GM23338 (cell line): ENCODE measurements around the gene NECTIN1. TPM values are rescaled to one million over a fixed set of nuclear protein-coding genes. Genes with fewer than 3 reads are reported as not detected.

Experiments
- ATAC-seq: fragments of 200-7000 bp; cut with Tn5 transposase; 3 replicates; pipeline ENCODE4 v1.9.1; 2020
- DNase-seq: peaks from one replicate; pipeline ENCODE4 v3.0.0-alpha.2; 2015; ENCODE audit warnings: low spot score
- H2AFZ ChIP-seq: fragments of 200-600 bp; sonication (generic); 2 replicates; pipeline ENCODE4 v1.8.0; 2016; ENCODE audit warnings: antibody characterized with exemption, mild to moderate bottlenecking, moderate library complexity
- H3F3A ChIP-seq: fragments of 200-600 bp; sonication (generic); replicated peaks from 2 replicates; pipeline ENCODE4 v1.8.0; 2017; ENCODE audit warnings: antibody characterized with exemption, mixed run types, low read depth
- H3K27ac ChIP-seq: fragments of 200-600 bp; sonication (generic); 2 replicates; pipeline ENCODE4 v1.6.1; 2016; ENCODE audit warnings: low read depth
- H3K27me3 ChIP-seq: fragments of 200-600 bp; sonication (generic); 2 replicates; pipeline ENCODE4 v1.8.0; 2016; ENCODE audit warnings: mild to moderate bottlenecking, mixed run types, moderate library complexity; ENCODE audit not compliant: insufficient read depth
- H3K36me3 ChIP-seq: fragments of 200-600 bp; sonication (generic); 2 replicates; pipeline ENCODE4 v1.8.0; 2016; ENCODE audit warnings: mild to moderate bottlenecking; ENCODE audit not compliant: insufficient read depth
- H3K4me1 ChIP-seq: fragments of 200-600 bp; sonication (generic); 2 replicates; pipeline ENCODE4 v1.8.0; 2016; ENCODE audit warnings: mild to moderate bottlenecking, moderate library complexity; ENCODE audit not compliant: insufficient read depth
- H3K4me2 ChIP-seq: fragments of 200-600 bp; sonication (generic); 2 replicates; pipeline ENCODE4 v1.7.1; 2017; ENCODE audit warnings: mixed run types
- H3K4me3 ChIP-seq: fragments of 200-600 bp; sonication (generic); 2 replicates; pipeline ENCODE4 v1.6.1; 2016; ENCODE audit warnings: mixed run types
- H3K79me2 ChIP-seq: fragments of 200-600 bp; sonication (generic); replicated peaks from 2 replicates; pipeline ENCODE4 v1.8.0; 2017; ENCODE audit warnings: mild to moderate bottlenecking; ENCODE audit not compliant: insufficient read depth
- H3K9me2 ChIP-seq: fragments of 200-600 bp; sonication (generic); 2 replicates; pipeline ENCODE4 v1.8.0; 2017; ENCODE audit not compliant: insufficient read depth
- H4K20me1 ChIP-seq: fragments of 200-600 bp; sonication (generic); replicated peaks from 2 replicates; pipeline ENCODE4 v1.8.0; 2017; ENCODE audit warnings: mild to moderate bottlenecking; ENCODE audit not compliant: insufficient read depth
- H3K27ac Mint-ChIP-seq: 2 replicates; pipeline ENCODE4 v1.8.0; 2020; ENCODE audit warnings: inconsistent platforms, mild to moderate bottlenecking, moderate library complexity, mixed read lengths
- H3K27me3 Mint-ChIP-seq: 3 replicates; pipeline ENCODE4 v1.8.0; 2022; ENCODE audit warnings: low read depth, mild to moderate bottlenecking, moderate library complexity, mixed read lengths, inconsistent platforms; ENCODE audit not compliant: insufficient read depth, poor library complexity
- H3K36me3 Mint-ChIP-seq: 3 replicates; pipeline ENCODE4 v1.8.0; 2021; ENCODE audit warnings: low read depth, mild to moderate bottlenecking, inconsistent platforms, moderate library complexity, mixed read lengths
- H3K4me1 Mint-ChIP-seq: 3 replicates; pipeline ENCODE4 v1.8.0; 2020; ENCODE audit warnings: mild to moderate bottlenecking, inconsistent platforms, mixed read lengths
- H3K4me3 Mint-ChIP-seq: 3 replicates; pipeline ENCODE4 v1.8.0; 2021; ENCODE audit warnings: moderate library complexity, mild to moderate bottlenecking, inconsistent platforms, mixed read lengths
- H3K9me3 Mint-ChIP-seq: 3 replicates; pipeline ENCODE4 v1.8.0; 2020; ENCODE audit warnings: moderate library complexity, mild to moderate bottlenecking, inconsistent platforms, mixed read lengths
- ETS1 ChIP-seq: IDR thresholded peaks from 2 replicates; pipeline ENCODE4 v1.6.1; 2016; ENCODE audit warnings: antibody characterized with exemption
- EZH2phosphoT487 ChIP-seq: fragments of 200-600 bp; sonication (generic); IDR thresholded peaks from one replicate; pipeline ENCODE4 v1.8.1; 2018; ENCODE audit warnings: antibody characterized with exemption; ENCODE audit not compliant: unreplicated experiment
- JUNB ChIP-seq: IDR thresholded peaks from one replicate; pipeline ENCODE4 v1.6.1; 2016; ENCODE audit warnings: antibody characterized with exemption; ENCODE audit not compliant: unreplicated experiment
- POLR2AphosphoS5 ChIP-seq: IDR thresholded peaks from 2 replicates; pipeline ENCODE4 v1.6.1; 2016; ENCODE audit warnings: antibody characterized with exemption, low read depth
- STAT1 ChIP-seq: IDR thresholded peaks from one replicate; pipeline ENCODE4 v1.6.1; 2016; ENCODE audit warnings: antibody characterized with exemption; ENCODE audit not compliant: unreplicated experiment
- ZNF114 ChIP-seq: fragments of 250-450 bp; sonication (Bioruptor Pico); IDR thresholded peaks from 2 replicates; pipeline ENCODE4 v1.5.0; 2020; ENCODE audit warnings: mild to moderate bottlenecking, moderate library complexity
- ZNF331 ChIP-seq: fragments of 250-450 bp; sonication (Bioruptor Pico); IDR thresholded peaks from 2 replicates; pipeline ENCODE4 v1.5.0; 2020; ENCODE audit warnings: low read depth, mild to moderate bottlenecking, moderate library complexity
- polyA plus RNA-seq: library from polyadenylated mRNA; unstranded; fragments of >200 nt; fragmentation: Nextera tagmentation; extraction: Ambion mirVana; gene quantifications from 2 replicates; pipeline ENCODE4 v1.2.1, GENCODE V29; 2016
- total RNA-seq: library from RNA; depleted of rRNA; stranded (reverse); fragments of >200 nt; shearing (Covaris generic); gene quantifications from 2 replicates; pipeline ENCODE4 v1.2.3, GENCODE V29; 2014
- TF ChIP-seq, protein P1 (sequence below): IDR thresholded peaks from one replicate; pipeline ENCODE4 v1.6.1; 2018; ENCODE audit warnings: antibody characterized with exemption; ENCODE audit not compliant: unreplicated experiment

Gene NECTIN1
- total and polyA plus RNA-seq, 2 experiments from 2014 or later: 18.7 to 56.3 TPM

GRCh38 chr11:119672597-119672996 is 56.4 kb downstream of the NECTIN1 start:
- peaks cover 5% of the 10 kb centered on the region; the same call in 2 of the 3 replicates for H3K9me3 Mint-ChIP-seq
- H3K27ac Mint-ChIP-seq: no peak overlapping the region

GRCh38 chr11:119671561-119672015 is 57.4 kb downstream of the NECTIN1 start:
- peaks cover 3% of the 10 kb centered on the region; the same call in 1 of the 2 replicates for H3K4me1 ChIP-seq
- no peak for ATAC-seq
- H3K36me3 Mint-ChIP-seq: peaks cover 64% of the 10 kb centered on the region
- H3K79me2 ChIP-seq: no peaks in the 10 kb centered on the region; the same call in 1 of the 2 replicates
- no peak overlapping the region for H2AFZ ChIP-seq
- no peak for DNase-seq
- TF ChIP-seq ZNF114 (no peak), ETS1 (no peak), EZH2phosphoT487 (no peak), ZNF331 (no peak), JUNB (no peak), STAT1 (no peak)
- H3K36me3 ChIP-seq: peaks cover 10% of the 10 kb centered on the region; the same call in 1 of the 2 replicates
- H3K4me2 ChIP-seq: no peak overlapping the region
- H3K27ac ChIP-seq: no peak overlapping the region
- H4K20me1 ChIP-seq: peaks cover 12% of the 10 kb centered on the region; the same call in 1 of the 2 replicates
- H3F3A ChIP-seq: 0 out of 2 replicates have a peak, but pooled peaks cover 3% of the 10 kb centered on the region
- no peak overlapping the region for H3K4me3 Mint-ChIP-seq
- no peak overlapping the region for H3K27ac Mint-ChIP-seq
- H3K4me1 Mint-ChIP-seq: peaks cover 21% of the 10 kb centered on the region
- H3K9me3 Mint-ChIP-seq: no peaks in the 10 kb centered on the region
- H3K4me3 ChIP-seq: no peak overlapping the region
- peaks cover 17% of the 10 kb centered on the region for H3K27me3 Mint-ChIP-seq
- H3K9me2 ChIP-seq: no peaks in the 10 kb centered on the region
- no peaks in the 10 kb centered on the region for H3K27me3 ChIP-seq

More at GRCh38 chr11:119672597-119672996, 56.4 kb downstream of the NECTIN1 start:
- H3K36me3 Mint-ChIP-seq: peaks cover 74% of the 10 kb centered on the region
- Histone ChIP-seq H3K27me3 (no peaks in the 10 kb centered on the region), H3K4me3 (no peak overlapping the region), H3K79me2 (no peaks in the 10 kb centered on the region), H3K4me2 (no peak overlapping the region), H3K4me1 (no peaks in the 10 kb centered on the region), H3F3A (0 out of 2 replicates have a peak, but pooled peaks cover 2% of the 10 kb centered on the region), H3K27ac (no peak overlapping the region), H3K36me3 (peaks cover 18% of the 10 kb centered on the region; the same call in 1 of the 2 replicates), H4K20me1 (peaks cover 12% of the 10 kb centered on the region; the same call in 1 of the 2 replicates), H2AFZ (no peak overlapping the region), H3K9me2 (no peaks in the 10 kb centered on the region)
- H3K4me1 Mint-ChIP-seq: peaks cover 16% of the 10 kb centered on the region
- no peak for TF ChIP-seq POLR2AphosphoS5
- TF ChIP-seq ETS1: no peak
- no peak for TF ChIP-seq ZNF331
- TF ChIP-seq STAT1: no peak
- TF ChIP-seq ZNF114: no peak
- ATAC-seq (no peak), DNase-seq (no peak)
- peaks cover 16% of the 10 kb centered on the region for H3K27me3 Mint-ChIP-seq
- H3K4me3 Mint-ChIP-seq: no peak overlapping the region

- Mint-ChIP-seq H3K27me3 (peaks cover 17% of the 10 kb centered on the region), H3K36me3 (peaks cover 59% of the 10 kb centered on the region), H3K9me3 (no peaks in the 10 kb centered on the region), H3K27ac (no peak overlapping the region), H3K4me1 (peaks cover 18% of the 10 kb centered on the region), H3K4me3 (no peak overlapping the region)
- H3K4me1 ChIP-seq: peaks cover 5% of the 10 kb centered on the region; the same call in 1 of the 2 replicates
- H3K27me3 ChIP-seq: no peaks in the 10 kb centered on the region
- 0 out of 2 replicates have a peak, but pooled peaks cover 3% of the 10 kb centered on the region for H3F3A ChIP-seq
- ATAC-seq (no peak), DNase-seq (no peak)
- H4K20me1 ChIP-seq: peaks cover 12% of the 10 kb centered on the region; the same call in 1 of the 2 replicates
- H3K36me3 ChIP-seq: peaks cover 8% of the 10 kb centered on the region; the same call in 1 of the 2 replicates
- H3K4me3 ChIP-seq: no peak overlapping the region
- no peak overlapping the region for H2AFZ ChIP-seq
- no peaks in the 10 kb centered on the region; the same call in 1 of the 2 replicates for H3K79me2 ChIP-seq
- no peak overlapping the region for H3K27ac ChIP-seq
- no peaks in the 10 kb centered on the region for H3K9me2 ChIP-seq
- no peak overlapping the region for H3K4me2 ChIP-seq
- TF ChIP-seq, protein P1, sequence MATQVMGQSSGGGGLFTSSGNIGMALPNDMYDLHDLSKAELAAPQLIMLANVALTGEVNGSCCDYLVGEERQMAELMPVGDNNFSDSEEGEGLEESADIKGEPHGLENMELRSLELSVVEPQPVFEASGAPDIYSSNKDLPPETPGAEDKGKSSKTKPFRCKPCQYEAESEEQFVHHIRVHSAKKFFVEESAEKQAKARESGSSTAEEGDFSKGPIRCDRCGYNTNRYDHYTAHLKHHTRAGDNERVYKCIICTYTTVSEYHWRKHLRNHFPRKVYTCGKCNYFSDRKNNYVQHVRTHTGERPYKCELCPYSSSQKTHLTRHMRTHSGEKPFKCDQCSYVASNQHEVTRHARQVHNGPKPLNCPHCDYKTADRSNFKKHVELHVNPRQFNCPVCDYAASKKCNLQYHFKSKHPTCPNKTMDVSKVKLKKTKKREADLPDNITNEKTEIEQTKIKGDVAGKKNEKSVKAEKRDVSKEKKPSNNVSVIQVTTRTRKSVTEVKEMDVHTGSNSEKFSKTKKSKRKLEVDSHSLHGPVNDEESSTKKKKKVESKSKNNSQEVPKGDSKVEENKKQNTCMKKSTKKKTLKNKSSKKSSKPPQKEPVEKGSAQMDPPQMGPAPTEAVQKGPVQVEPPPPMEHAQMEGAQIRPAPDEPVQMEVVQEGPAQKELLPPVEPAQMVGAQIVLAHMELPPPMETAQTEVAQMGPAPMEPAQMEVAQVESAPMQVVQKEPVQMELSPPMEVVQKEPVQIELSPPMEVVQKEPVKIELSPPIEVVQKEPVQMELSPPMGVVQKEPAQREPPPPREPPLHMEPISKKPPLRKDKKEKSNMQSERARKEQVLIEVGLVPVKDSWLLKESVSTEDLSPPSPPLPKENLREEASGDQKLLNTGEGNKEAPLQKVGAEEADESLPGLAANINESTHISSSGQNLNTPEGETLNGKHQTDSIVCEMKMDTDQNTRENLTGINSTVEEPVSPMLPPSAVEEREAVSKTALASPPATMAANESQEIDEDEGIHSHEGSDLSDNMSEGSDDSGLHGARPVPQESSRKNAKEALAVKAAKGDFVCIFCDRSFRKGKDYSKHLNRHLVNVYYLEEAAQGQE: no peak
Measured at GRCh38 chr11:119671051-119671450, 57.9 kb downstream of the NECTIN1 start.
